ENCODE measurements around the gene FKBP1B.
"Not testable (repeated sequence)": the region's sequence is repeated elsewhere in the genome, so short reads cannot be mapped to it uniquely, and the experiment has no call there.

FKBP1B gene

GRCh38 chr2:24043133-24043532 is 6.4 kb upstream of the FKBP1B start:
- not testable (repeated sequence) for DNase-seq
- no CpG with 5 or more reads among the region's 6 CpGs for WGBS (ENCODE audit: extremely low coverage, insufficient coverage, insufficient read length)

DNA sequence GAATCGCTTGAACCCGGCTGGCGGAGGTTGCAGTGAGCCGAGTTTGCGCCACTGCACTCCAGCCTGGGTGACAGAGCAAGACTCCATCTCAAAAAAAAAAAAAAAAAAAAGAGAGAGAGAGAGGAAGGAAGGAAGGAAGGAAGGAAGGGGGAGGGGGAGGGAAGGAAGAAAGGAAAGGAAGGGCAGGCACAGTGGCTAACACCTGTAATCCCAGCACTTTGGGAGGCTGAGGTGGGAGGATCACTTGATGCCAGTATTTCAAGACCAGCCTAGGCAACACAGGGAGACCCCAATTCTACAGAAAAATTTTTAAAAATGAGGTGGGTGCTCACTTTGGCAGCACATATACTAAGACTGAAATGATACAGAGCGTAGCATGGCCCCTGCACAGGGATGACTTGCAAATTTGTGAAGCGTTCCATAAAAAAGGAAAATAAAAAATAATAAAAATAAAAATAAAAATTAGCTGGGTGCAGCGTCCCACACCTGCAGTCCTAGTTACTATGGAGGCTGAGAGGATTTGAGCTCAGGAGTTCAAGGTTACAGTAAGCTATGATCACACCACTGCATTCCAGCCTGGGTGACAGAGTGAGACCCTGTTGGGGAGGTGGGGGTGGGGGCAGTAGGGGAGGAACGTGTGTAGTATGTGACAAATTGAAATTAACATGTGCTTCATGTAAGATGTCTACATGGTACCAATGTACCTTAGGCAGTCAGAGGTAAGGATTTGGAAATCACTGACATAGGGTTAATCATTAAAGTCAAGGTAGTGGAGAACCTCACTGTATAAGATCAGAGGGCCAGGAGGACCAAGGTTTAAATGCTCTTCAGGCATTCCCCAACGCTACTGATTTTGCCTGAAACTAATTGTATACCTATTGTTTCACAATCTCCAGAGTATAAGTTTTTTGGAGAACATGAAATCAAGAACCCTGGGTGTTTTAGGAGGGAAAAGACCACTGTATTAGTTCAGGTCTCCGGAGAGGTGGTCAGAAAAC is 3.7 kb upstream of the FKBP1B start:
- H3K27ac ChIP-seq (ENCODE audit: low read depth, low read length) = no peak overlapping the region
- no peak overlapping the region for H3K18ac ChIP-seq (ENCODE audit: low read length)
- no peak overlapping the region for H2BK12ac ChIP-seq (ENCODE audit: low read length)
- H3K9me3 ChIP-seq (ENCODE audit: insufficient read depth, low read depth, low read length) = peaks cover 3% of the 10 kb centered on the region
- peaks cover 5% of the 10 kb centered on the region for H3K79me2 ChIP-seq (ENCODE audit: control insufficient read depth, insufficient read depth, low read length, poor library complexity)
- DNase-seq = no peak
- no peaks in the 10 kb centered on the region for H3K27me3 ChIP-seq (ENCODE audit: insufficient read depth, low read length)
- H2AFZ ChIP-seq (ENCODE audit: insufficient read depth, low read length, poor library complexity) = no peak overlapping the region
- H3K4me2 ChIP-seq (ENCODE audit: low read length) = no peak overlapping the region
- H3K9ac ChIP-seq (ENCODE audit: low read length) = no peak overlapping the region
- WGBS (ENCODE audit: extremely low coverage, insufficient coverage, insufficient read length) = no CpG with 5 or more reads among the region's 11 CpGs
- no peak overlapping the region for H2AK5ac ChIP-seq (ENCODE audit: low read length)
- H3K14ac ChIP-seq (ENCODE audit: low read length) = no peak overlapping the region
- H3K4me1 ChIP-seq (ENCODE audit: control insufficient read depth in 1 of 2, insufficient read depth in 2 of 2, low read length in 2 of 2) = peaks cover 3 to 4% of the 10 kb centered on the region in 2 experiments
- H4K8ac ChIP-seq (ENCODE audit: low read depth, low read length) = no peak overlapping the region
- H3K23ac ChIP-seq (ENCODE audit: low read length) = no peak overlapping the region
- no peaks in the 10 kb centered on the region for H3K36me3 ChIP-seq (ENCODE audit: control insufficient read depth in 1 of 2, insufficient read depth in 2 of 2, low read length in 2 of 2)
- no peak overlapping the region for H3K4ac ChIP-seq (ENCODE audit: low read depth, low read length)
- no peak overlapping the region for H3K4me3 ChIP-seq (ENCODE audit: low read depth, low read length)
- H2BK120ac ChIP-seq (ENCODE audit: insufficient read depth, low read length, poor library complexity) = no peak overlapping the region
- peaks cover 6% of the 10 kb centered on the region for H3K79me1 ChIP-seq (ENCODE audit: low read length)
- no peak overlapping the region for H4K91ac ChIP-seq (ENCODE audit: low read depth, low read length)
- no peak overlapping the region for H4K12ac ChIP-seq (ENCODE audit: low read depth, low read length)
- H2BK5ac ChIP-seq (ENCODE audit: low read depth, low read length, poor library complexity) = no peak overlapping the region

More at GRCh38 chr2:24043133-24043532, 6.4 kb upstream of the FKBP1B start:
- not testable (repeated sequence) for H3K27me3 ChIP-seq (ENCODE audit: insufficient read depth, low read length); H3K27ac ChIP-seq (ENCODE audit: low read depth, low read length); H4K12ac ChIP-seq (ENCODE audit: low read depth, low read length); H3K4ac ChIP-seq (ENCODE audit: low read depth, low read length); H3K14ac ChIP-seq (ENCODE audit: low read length); H3K23ac ChIP-seq (ENCODE audit: low read length); H4K8ac ChIP-seq (ENCODE audit: low read depth, low read length); H4K91ac ChIP-seq (ENCODE audit: low read depth, low read length); H3K4me2 ChIP-seq (ENCODE audit: low read length); H3K36me3 ChIP-seq (ENCODE audit: control insufficient read depth in 1 of 2, insufficient read depth in 2 of 2, low read length in 2 of 2); H3K79me1 ChIP-seq (ENCODE audit: low read length); H3K79me2 ChIP-seq (ENCODE audit: control insufficient read depth, insufficient read depth, low read length, poor library complexity); H3K4me1 ChIP-seq (ENCODE audit: control insufficient read depth in 1 of 2, insufficient read depth in 2 of 2, low read length in 2 of 2); H2AFZ ChIP-seq (ENCODE audit: insufficient read depth, low read length, poor library complexity); H2BK120ac ChIP-seq (ENCODE audit: insufficient read depth, low read length, poor library complexity); H2AK5ac ChIP-seq (ENCODE audit: low read length); H2BK12ac ChIP-seq (ENCODE audit: low read length); H3K4me3 ChIP-seq (ENCODE audit: low read depth, low read length); H3K9me3 ChIP-seq (ENCODE audit: insufficient read depth, low read depth, low read length); H3K9ac ChIP-seq (ENCODE audit: low read length); H2BK5ac ChIP-seq (ENCODE audit: low read depth, low read length, poor library complexity); H3K18ac ChIP-seq (ENCODE audit: low read length)

DNA sequence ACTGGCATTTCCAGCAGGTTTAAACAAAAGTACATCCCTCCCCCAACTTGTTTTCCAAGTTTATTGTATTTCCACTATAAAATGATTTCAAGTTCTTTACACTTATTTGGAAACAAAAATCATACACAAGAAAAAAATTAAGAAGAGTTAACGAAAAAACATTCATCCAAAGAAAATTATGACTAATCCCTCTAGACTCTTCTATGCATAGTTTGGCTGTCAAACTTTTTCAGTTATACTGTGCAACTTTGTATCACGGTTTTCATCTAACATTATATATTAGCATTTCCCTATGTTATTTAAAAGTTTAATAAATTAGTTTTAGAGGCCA is 3.0 kb upstream of the FKBP1B start:
- Histone ChIP-seq H4K91ac (ENCODE audit: low read depth, low read length) (no peak overlapping the region), H3K4ac (ENCODE audit: low read depth, low read length) (no peak overlapping the region), H3K79me2 (ENCODE audit: control insufficient read depth, insufficient read depth, low read length, poor library complexity) (peaks cover 5% of the 10 kb centered on the region), H2AFZ (ENCODE audit: insufficient read depth, low read length, poor library complexity) (no peak overlapping the region), H3K27ac (ENCODE audit: low read depth, low read length) (no peak overlapping the region), H2BK5ac (ENCODE audit: low read depth, low read length, poor library complexity) (no peak overlapping the region), H4K12ac (ENCODE audit: low read depth, low read length) (no peak overlapping the region), H4K8ac (ENCODE audit: low read depth, low read length) (no peak overlapping the region), H3K9me3 (ENCODE audit: insufficient read depth, low read depth, low read length) (peaks cover 3% of the 10 kb centered on the region), H3K4me2 (ENCODE audit: low read length) (peak overlapping the region; percentile 85), H3K14ac (ENCODE audit: low read length) (no peak overlapping the region), H3K36me3 (ENCODE audit: control insufficient read depth in 1 of 2, insufficient read depth in 2 of 2, low read length in 2 of 2) (no peaks in the 10 kb centered on the region), H2AK5ac (ENCODE audit: low read length) (no peak overlapping the region), H3K9ac (ENCODE audit: low read length) (no peak overlapping the region), H2BK120ac (ENCODE audit: insufficient read depth, low read length, poor library complexity) (no peak overlapping the region), H3K4me3 (ENCODE audit: low read depth, low read length) (no peak overlapping the region), H3K79me1 (ENCODE audit: low read length) (peaks cover 6% of the 10 kb centered on the region), H2BK12ac (ENCODE audit: low read length) (no peak overlapping the region), H3K18ac (ENCODE audit: low read length) (no peak overlapping the region), H3K23ac (ENCODE audit: low read length) (no peak overlapping the region), H3K4me1 (ENCODE audit: control insufficient read depth in 1 of 2, insufficient read depth in 2 of 2, low read length in 2 of 2) (peaks cover 3 to 4% of the 10 kb centered on the region in 2 experiments), H3K27me3 (ENCODE audit: insufficient read depth, low read length) (no peaks in the 10 kb centered on the region)
- no peak for DNase-seq
- no CpG with 5 or more reads among the region's 2 CpGs for WGBS (ENCODE audit: extremely low coverage, insufficient coverage, insufficient read length)

DNA sequence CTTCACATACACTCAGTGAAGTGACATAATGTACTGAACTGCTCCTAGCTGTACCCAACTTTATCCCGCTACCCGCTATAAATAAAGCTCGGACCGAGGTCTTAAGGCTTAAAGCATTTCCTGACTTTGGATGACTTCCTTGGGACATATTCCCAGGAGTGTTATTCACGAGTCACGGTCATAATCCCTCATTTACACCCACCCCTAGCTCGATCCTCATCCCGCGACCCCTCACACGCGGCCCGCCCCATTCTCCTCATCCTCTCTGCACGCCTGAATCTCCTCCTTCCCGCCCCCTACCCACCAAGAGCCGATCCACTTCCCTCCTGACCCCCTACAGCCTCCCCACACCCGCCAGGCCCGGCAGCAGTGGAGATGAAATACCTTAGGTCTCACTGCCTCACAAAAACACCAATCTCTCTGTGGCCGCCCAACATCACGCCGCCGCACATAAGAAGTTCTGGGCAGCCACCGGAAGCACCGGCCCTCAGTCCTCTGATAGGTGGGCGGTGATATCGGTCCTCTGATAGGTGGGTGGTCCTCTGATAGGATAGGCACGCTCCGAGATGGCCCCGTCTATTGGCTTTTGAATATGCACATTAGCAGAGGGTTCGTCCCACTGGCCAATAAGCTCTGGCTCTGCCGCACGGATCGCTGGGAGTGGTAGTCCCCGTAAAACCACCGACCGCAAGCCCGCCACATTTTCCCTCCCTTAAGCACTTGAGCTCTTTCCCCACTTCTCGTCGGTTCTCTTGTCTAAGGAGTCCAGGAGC is 2.4 kb upstream of the FKBP1B start, which contains the start of gene WDCP:
Gene WDCP, minus strand, starts transcription at position 462 of the 773 bp plus-strand sequence. CDS start 7,897 bp downstream, outside the sequence.
- peak within 1 kb of the TSS; percentile 85 for H3K4me3 ChIP-seq (ENCODE audit: low read depth, low read length)
- H2AK5ac ChIP-seq (ENCODE audit: low read length) = no peak within 1 kb of the TSS
- H3K27ac ChIP-seq (ENCODE audit: low read depth, low read length) = no peak within 1 kb of the TSS
- H3K4me2 ChIP-seq (ENCODE audit: low read length) = peak within 1 kb of the TSS; percentile 85
- no CpG with 5 or more reads among the region's 38 CpGs for WGBS (ENCODE audit: extremely low coverage, insufficient coverage, insufficient read length)
- no peak within 1 kb of the TSS for H3K23ac ChIP-seq (ENCODE audit: low read length)
- H3K79me2 ChIP-seq (ENCODE audit: control insufficient read depth, insufficient read depth, low read length, poor library complexity) = peaks cover 5% of the 10 kb centered on the region
- peak within 1 kb of the TSS; percentile 58 for H4K91ac ChIP-seq (ENCODE audit: low read depth, low read length)
- H2BK120ac ChIP-seq (ENCODE audit: insufficient read depth, low read length, poor library complexity) = peak within 1 kb of the TSS; percentile 60
- peak within 1 kb of the TSS; percentile 72 for H3K9ac ChIP-seq (ENCODE audit: low read length)
- no peaks in the 10 kb centered on the region for H3K36me3 ChIP-seq (ENCODE audit: control insufficient read depth in 1 of 2, insufficient read depth in 2 of 2, low read length in 2 of 2)
- no peak within 1 kb of the TSS for H2BK5ac ChIP-seq (ENCODE audit: low read depth, low read length, poor library complexity)
- no peaks in the 10 kb centered on the region for H3K27me3 ChIP-seq (ENCODE audit: insufficient read depth, low read length)
- H4K12ac ChIP-seq (ENCODE audit: low read depth, low read length) = peak within 1 kb of the TSS; percentile 97
- peak within 1 kb of the TSS; percentile 65 for H3K4ac ChIP-seq (ENCODE audit: low read depth, low read length)
- peak within 1 kb of the TSS; percentile 88 for H3K14ac ChIP-seq (ENCODE audit: low read length)
- peaks cover 3 to 4% of the 10 kb centered on the region in 2 experiments for H3K4me1 ChIP-seq (ENCODE audit: control insufficient read depth in 1 of 2, insufficient read depth in 2 of 2, low read length in 2 of 2)
- peak within 1 kb of the TSS; percentile 95 for H2AFZ ChIP-seq (ENCODE audit: insufficient read depth, low read length, poor library complexity)
- H2BK12ac ChIP-seq (ENCODE audit: low read length) = no peak within 1 kb of the TSS
- H3K79me1 ChIP-seq (ENCODE audit: low read length) = peaks cover 6% of the 10 kb centered on the region
- H3K18ac ChIP-seq (ENCODE audit: low read length) = peak within 1 kb of the TSS; percentile 67
- DNase-seq = peak; percentile 96 to 97
- H4K8ac ChIP-seq (ENCODE audit: low read depth, low read length) = peak within 1 kb of the TSS; percentile 97
- peaks cover 3% of the 10 kb centered on the region for H3K9me3 ChIP-seq (ENCODE audit: insufficient read depth, low read depth, low read length)
